Immature natural killer cell (primary cell): Measurements from ENCODE around the gene ADAMTS1. TPM values are rescaled to one million over a fixed set of nuclear protein-coding genes. Genes with fewer than 3 reads are reported as not detected.

ENCODE experiments used
- DNase-seq, 3 donors: peaks; one replicate each; pipeline ENCODE4 v3.0.0; 2022; ENCODE audit warnings: mixed read lengths in 1 of 3
- H3K27ac Mint-ChIP-seq, 6 donors: one replicate each; pipeline ENCODE4 v1.8.0; 2020; ENCODE audit warnings: mixed read lengths in 6 of 6, mild to moderate bottlenecking in 5 of 6, inconsistent platforms in 4 of 6, moderate library complexity in 3 of 6
- H3K27me3 Mint-ChIP-seq, 3 donors: one replicate each; pipeline ENCODE4 v1.8.0; 2020 to 2021; ENCODE audit warnings: low read depth in 3 of 3, mild to moderate bottlenecking in 3 of 3, mixed read lengths in 3 of 3, moderate library complexity in 3 of 3, inconsistent platforms in 1 of 3
- H3K36me3 Mint-ChIP-seq, 3 donors: one replicate each; pipeline ENCODE4 v1.8.0; 2020; ENCODE audit warnings: mixed read lengths in 3 of 3, inconsistent platforms in 2 of 3, mild to moderate bottlenecking in 2 of 3
- H3K4me1 Mint-ChIP-seq, 2 donors: one replicate each; pipeline ENCODE4 v1.8.0; 2020; ENCODE audit warnings: inconsistent platforms in 2 of 2, mild to moderate bottlenecking in 2 of 2, mixed read lengths in 2 of 2, moderate library complexity in 1 of 2
- H3K4me3 Mint-ChIP-seq, 5 donors: one replicate each; pipeline ENCODE4 v1.8.0; 2020; ENCODE audit warnings: mild to moderate bottlenecking in 5 of 5, mixed read lengths in 5 of 5, inconsistent platforms in 3 of 5, moderate library complexity in 3 of 5
- H3K9me3 Mint-ChIP-seq, 6 donors: one replicate each; pipeline ENCODE4 v1.8.0; 2020; ENCODE audit warnings: mild to moderate bottlenecking in 6 of 6, mixed read lengths in 6 of 6, inconsistent platforms in 4 of 6, moderate library complexity in 3 of 6
- polyA plus RNA-seq, 3 donors: library from polyadenylated mRNA; unstranded; fragments of 300-500 nt; fragmentation: Illumina TruSeq; gene quantifications; one replicate each; pipeline ENCODE4 v1.2.3, GENCODE V29; 2021

Gene ADAMTS1
- polyA plus RNA-seq, 3 donors from 2014 or later: 8.7 to 34.2 (median 23.9) TPM

DNA sequence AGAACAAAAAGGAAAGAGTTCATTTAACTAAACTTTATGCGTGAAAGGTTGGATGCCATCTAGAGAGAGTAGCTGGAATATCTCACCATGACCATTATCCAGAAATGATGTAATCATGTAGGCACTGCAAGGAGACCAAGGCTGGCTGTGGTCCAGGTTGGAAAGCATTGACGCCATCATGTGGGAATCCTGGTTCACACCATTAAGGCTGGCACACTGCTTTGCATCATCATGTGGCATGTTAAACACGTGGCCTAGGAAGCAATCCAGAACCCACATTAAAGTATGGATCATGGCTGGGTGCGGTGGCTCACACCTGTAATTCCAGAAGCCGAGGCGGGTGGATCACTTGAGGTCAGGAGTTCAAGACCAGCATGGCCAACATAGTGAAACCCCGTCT lies 4.3 kb downstream of the ADAMTS1 start:
- Mint-ChIP-seq H3K27me3 (peaks cover 13 to 23% (median 17%) of the 10 kb centered on the region in 3 donors), H3K36me3 (peaks cover 47 to 67% (median 57%) of the 10 kb centered on the region in 3 donors), H3K9me3 (peaks cover 0 to 3% (median 0%) of the 10 kb centered on the region in 6 donors), H3K4me1 (peaks cover 75% of the 10 kb centered on the region in 2 donors), H3K4me3 (peak overlapping the region; percentile 84 to 98 (median 89)), H3K27ac (peak overlapping the region; percentile 75 to 97 (median 92))
- DNase-seq: no peak

DNA sequence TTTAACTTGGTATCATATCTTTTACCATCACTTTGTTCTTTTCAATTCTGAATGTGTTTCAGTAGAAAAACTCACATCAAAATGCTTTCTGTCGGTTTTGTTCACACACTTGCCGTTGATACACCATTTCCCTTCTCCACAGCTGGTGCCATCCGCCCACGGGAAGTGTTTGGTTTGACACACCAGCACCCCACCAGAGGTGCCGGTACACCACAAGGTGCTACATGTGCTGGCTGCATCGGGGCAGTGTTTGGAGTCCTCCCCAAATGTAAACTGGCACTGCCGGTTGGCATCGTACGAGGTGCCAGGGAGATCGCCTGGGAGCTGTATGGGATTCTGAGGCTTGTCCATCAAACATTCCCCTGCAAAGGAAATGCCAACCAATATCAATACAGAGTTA lies 5.0 kb downstream of the ADAMTS1 start:
- Mint-ChIP-seq H3K4me3 (peak overlapping the region; percentile 84 to 98 (median 89)), H3K9me3 (peaks cover 0 to 3% (median 0%) of the 10 kb centered on the region in 6 donors), H3K27ac (peak overlapping the region; percentile 75 to 97 (median 92)), H3K27me3 (peaks cover 8 to 16% (median 15%) of the 10 kb centered on the region in 3 donors), H3K4me1 (peaks cover 77% of the 10 kb centered on the region in 2 donors), H3K36me3 (peaks cover 47 to 67% (median 60%) of the 10 kb centered on the region in 3 donors)
- DNase-seq: peak; percentile 78 to 79 (median 79)

DNA sequence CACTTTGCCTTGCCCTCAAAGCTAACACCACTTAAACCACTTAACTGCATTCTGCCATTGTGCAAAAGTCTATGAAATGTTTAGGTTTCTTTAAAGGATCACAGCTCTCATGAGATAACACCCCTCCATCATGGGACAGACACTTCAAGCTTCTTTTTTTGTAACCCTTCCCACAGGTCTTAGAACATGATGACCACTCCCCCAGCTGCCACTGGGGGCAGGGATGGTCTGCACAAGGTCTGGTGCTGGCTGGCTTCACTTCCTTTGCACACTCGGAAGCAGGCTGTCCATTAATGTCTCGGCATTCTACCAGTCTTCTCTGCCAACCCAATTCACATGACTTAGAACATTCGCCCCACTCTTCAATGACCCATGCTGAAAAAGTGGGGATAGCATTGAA lies 7.7 kb downstream of the ADAMTS1 start:
- peaks cover 43 to 58% (median 53%) of the 10 kb centered on the region in 3 donors for H3K36me3 Mint-ChIP-seq
- peaks cover 0 to 3% (median 0%) of the 10 kb centered on the region in 6 donors for H3K9me3 Mint-ChIP-seq
- H3K4me1 Mint-ChIP-seq: peaks cover 91 to 92% of the 10 kb centered on the region in 2 donors
- H3K27me3 Mint-ChIP-seq: peaks cover 2 to 9% (median 4%) of the 10 kb centered on the region in 3 donors
- no peak for DNase-seq
- peak overlapping the region; percentile 16 to 83 (median 56) for H3K4me3 Mint-ChIP-seq
- H3K27ac Mint-ChIP-seq: peak overlapping the region in 4 of 6 donors; percentile 29 to 81 (median 55)

DNA sequence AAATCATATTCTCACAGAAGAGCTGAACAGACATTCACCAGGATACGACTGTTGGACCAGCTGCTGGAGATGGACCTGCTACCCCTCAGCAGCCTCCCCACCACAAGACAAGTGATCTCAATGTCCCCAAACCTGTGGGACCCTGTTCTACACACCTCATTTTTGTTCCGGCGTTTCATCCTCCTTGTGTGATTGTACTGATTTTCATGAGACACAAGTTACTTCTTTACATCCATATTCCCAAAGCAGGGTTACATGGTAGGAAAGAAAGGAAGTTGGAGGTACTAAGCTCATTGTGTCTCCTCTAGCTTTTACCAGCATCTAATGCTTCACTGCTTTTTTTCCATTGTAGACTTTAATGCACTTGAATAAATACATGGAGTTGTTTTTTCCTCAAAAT lies 8.7 kb downstream of the ADAMTS1 start:
- Mint-ChIP-seq H3K27me3 (peaks cover 4 to 9% (median 4%) of the 10 kb centered on the region in 3 donors), H3K4me1 (peaks cover 91 to 92% of the 10 kb centered on the region in 2 donors), H3K36me3 (peaks cover 35 to 51% (median 43%) of the 10 kb centered on the region in 3 donors), H3K9me3 (no peaks in the 10 kb centered on the region), H3K4me3 (peak overlapping the region in 2 of 5 donors; percentile 22 to 83), H3K27ac (peak overlapping the region in 2 of 6 donors; percentile 28 to 39)
- no peak for DNase-seq

DNA sequence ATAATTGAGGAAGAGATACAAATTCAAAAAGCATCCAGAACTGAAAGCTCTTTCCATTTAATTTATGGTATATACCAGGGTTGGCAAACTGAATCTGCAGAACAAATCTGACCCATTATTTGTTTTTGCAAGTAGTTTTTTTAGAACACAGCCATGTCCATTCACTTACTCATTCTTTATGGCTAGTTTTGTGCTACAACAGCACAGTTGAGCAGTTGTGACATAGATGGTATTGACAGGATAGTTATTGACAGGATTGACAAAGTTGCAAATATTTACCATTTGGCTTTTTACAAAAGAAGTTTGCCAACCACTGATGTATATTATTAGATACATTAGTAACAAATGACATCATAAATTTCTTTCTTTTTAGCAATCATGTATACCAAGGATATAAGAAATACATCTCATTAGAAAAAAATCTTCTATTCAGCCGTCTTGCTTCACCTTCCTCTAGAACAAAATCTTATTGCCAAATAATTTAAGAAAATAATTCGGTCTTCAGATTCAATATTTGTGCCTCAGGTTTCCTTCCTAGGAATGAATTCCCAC lies 9.4 kb downstream of the ADAMTS1 start:
- Mint-ChIP-seq H3K27ac (peak overlapping the region in 2 of 6 donors; percentile 41 to 43), H3K4me3 (peak overlapping the region in 1 of 5 donors; percentile 39), H3K9me3 (no peaks in the 10 kb centered on the region), H3K27me3 (peaks cover 4 to 9% (median 4%) of the 10 kb centered on the region in 3 donors), H3K4me1 (peaks cover 95% of the 10 kb centered on the region in 2 donors), H3K36me3 (peaks cover 33 to 49% (median 40%) of the 10 kb centered on the region in 3 donors)
- DNase-seq: no peak

DNA sequence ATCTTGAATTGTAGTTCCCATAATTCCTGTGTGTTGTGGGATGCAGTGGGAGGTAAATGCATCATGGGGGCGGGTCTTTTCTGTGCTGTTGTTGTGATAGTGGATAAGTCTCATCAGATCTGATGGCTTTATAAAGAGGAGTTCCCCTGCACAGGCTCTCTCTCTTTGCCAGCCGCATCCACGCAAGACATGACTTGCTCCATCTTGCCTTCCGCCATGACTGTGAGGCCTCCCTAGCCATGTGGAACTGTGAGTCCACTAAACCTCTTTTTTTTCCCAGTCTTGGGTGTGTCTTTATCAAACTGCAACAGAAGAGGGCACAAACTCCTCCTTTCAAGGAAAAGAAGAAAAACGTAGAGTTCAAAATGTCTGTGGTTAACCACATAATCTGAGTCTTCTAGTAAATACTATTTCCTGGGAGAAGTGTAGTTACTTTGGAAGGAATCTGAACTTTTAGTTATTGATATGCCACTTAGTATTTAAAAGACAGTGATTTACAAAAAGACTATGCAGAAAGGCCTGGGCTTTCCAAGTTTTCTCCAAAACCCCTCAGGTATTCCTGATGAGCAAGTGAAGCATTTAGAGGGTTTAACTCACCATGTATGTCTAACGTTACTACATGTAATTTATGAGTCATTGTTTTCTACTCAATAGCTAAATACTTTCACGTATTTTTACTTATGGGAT lies 10.0 kb downstream of the ADAMTS1 start:
- H3K4me3 Mint-ChIP-seq: peak overlapping the region in 4 of 5 donors; percentile 4 to 40 (median 35)
- peaks cover 3 to 6% (median 4%) of the 10 kb centered on the region in 3 donors for H3K27me3 Mint-ChIP-seq
- no peak for DNase-seq
- no peaks in the 10 kb centered on the region for H3K9me3 Mint-ChIP-seq
- H3K27ac Mint-ChIP-seq: peak overlapping the region; percentile 31 to 93 (median 69)
- peaks cover 89% of the 10 kb centered on the region in 2 donors for H3K4me1 Mint-ChIP-seq
- H3K36me3 Mint-ChIP-seq: peaks cover 27 to 43% (median 33%) of the 10 kb centered on the region in 3 donors

DNA sequence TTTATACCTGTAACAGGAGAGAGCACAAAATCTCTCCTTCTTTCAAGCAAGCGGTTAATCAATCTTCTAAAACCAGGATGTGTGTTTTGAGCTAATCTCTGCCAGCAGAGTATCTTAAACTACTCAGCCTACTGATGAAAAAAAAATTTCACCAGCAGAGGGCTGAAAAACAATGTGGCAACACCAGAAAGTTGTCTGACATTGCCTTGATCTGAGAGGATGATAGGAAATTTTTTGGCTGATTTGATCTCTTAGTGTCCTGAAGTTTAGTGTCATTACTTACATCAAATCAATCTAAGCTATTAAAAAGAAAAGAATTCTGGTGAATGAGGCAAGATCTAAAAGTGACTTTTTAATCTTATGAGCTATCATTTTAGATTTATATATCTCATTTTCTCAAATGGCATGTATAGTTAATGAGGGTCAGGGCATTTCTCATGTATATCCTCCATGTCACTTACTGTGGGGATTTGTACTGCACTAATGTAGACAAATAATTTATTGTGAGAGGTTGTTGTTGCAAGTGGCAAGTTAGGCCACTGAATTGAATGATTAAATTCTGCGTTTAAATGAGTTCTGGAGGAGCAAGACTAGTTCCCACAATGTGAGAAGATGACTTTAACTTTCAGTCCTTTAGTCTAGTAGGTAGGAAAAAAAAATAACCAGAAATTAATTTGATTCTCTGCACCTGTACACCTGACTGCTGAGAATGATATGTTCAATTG lies 10.9 kb downstream of the ADAMTS1 start:
- peak overlapping the region; percentile 71 to 93 (median 83) for H3K27ac Mint-ChIP-seq
- peak overlapping the region; percentile 60 to 84 (median 77) for H3K4me3 Mint-ChIP-seq
- peaks cover 0 to 5% (median 3%) of the 10 kb centered on the region in 3 donors for H3K27me3 Mint-ChIP-seq
- H3K36me3 Mint-ChIP-seq: peaks cover 21 to 34% (median 26%) of the 10 kb centered on the region in 3 donors
- H3K4me1 Mint-ChIP-seq: peaks cover 80 to 81% of the 10 kb centered on the region in 2 donors
- DNase-seq: peak in 1 of 3 donors; percentile 44
- H3K9me3 Mint-ChIP-seq: no peaks in the 10 kb centered on the region

DNA sequence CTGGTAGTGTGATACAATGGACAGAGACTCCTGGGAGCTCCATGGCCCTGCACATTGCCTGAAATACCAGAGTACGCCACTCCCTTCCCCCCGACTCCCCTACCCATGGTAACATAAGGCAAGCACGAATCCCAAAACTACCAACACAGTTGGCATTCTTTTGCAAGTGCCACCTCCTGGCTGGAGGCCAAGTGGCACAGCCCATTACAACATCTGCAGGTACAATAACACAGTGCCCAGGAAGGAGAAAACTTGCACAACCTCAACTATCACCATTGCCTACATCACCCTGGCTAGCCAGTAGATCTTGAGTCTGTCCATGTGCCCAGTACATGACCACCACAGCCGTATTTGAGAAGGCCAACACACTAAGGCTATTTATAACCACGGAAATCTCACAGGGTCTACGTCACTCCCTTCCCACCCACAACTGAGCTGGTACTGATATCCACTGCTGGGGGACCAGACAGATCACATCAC lies 11.7 kb downstream of the ADAMTS1 start:
- Mint-ChIP-seq H3K4me3 (peak overlapping the region; percentile 60 to 84 (median 77)), H3K36me3 (peaks cover 13 to 26% (median 18%) of the 10 kb centered on the region in 3 donors), H3K4me1 (peaks cover 72% of the 10 kb centered on the region in 2 donors), H3K27me3 (peaks cover 0 to 5% (median 3%) of the 10 kb centered on the region in 3 donors), H3K27ac (peak overlapping the region; percentile 71 to 93 (median 83)), H3K9me3 (no peaks in the 10 kb centered on the region)
- DNase-seq: peak in 2 of 3 donors; percentile 33 to 44

DNA sequence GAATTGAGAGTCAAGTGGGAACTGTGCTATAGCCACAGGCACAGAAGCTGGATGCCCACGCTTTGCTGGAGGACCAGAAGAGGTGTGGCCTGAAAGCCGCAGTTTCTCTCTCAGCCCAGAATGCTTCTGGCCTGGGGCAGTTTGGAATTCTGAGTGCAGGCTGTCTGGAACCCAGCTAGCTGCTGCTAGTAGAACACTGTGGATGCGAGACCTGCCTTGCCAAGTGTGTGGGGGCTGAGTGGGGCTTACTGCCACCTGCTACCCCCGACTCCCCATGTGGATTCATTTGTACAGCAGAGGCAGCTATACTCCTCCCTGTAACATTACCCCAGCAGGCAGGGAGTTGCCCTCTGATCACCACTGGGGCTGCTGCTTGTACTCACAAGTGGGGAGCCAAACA lies 12.2 kb downstream of the ADAMTS1 start:
- Mint-ChIP-seq H3K9me3 (no peaks in the 10 kb centered on the region), H3K4me1 (peaks cover 69% of the 10 kb centered on the region in 2 donors), H3K36me3 (peaks cover 8 to 21% (median 14%) of the 10 kb centered on the region in 3 donors), H3K27ac (peak overlapping the region; percentile 76 to 93 (median 86)), H3K27me3 (peaks cover 0 to 5% (median 3%) of the 10 kb centered on the region in 3 donors), H3K4me3 (peak overlapping the region; percentile 74 to 84 (median 79))
- no peak for DNase-seq

DNA sequence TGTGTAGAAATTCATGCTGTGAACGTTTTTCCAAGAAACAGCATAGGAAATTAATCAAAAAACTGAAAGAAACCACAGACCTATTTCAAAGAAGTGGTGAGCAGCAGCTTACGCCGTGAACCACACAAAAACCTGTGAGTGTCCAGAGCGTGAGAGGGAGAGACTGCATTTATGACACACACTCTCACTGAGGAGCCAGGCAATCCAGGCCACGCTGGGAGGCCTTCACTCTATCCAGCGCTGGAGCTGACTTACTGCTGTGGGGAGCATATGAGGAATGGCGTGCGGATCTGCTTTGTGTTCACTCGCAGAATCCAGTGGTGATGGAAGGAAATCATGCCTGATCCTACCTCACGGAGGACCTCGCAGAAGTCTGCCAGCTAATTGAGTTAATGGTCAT lies 12.7 kb downstream of the ADAMTS1 start:
- Mint-ChIP-seq H3K9me3 (no peaks in the 10 kb centered on the region), H3K4me3 (peak overlapping the region; percentile 74 to 84 (median 79)), H3K36me3 (peaks cover 7 to 20% (median 12%) of the 10 kb centered on the region in 3 donors), H3K4me1 (peaks cover 66 to 69% of the 10 kb centered on the region in 2 donors), H3K27me3 (peaks cover 0 to 5% (median 3%) of the 10 kb centered on the region in 3 donors), H3K27ac (peak overlapping the region; percentile 76 to 93 (median 86))
- DNase-seq: no peak

DNA sequence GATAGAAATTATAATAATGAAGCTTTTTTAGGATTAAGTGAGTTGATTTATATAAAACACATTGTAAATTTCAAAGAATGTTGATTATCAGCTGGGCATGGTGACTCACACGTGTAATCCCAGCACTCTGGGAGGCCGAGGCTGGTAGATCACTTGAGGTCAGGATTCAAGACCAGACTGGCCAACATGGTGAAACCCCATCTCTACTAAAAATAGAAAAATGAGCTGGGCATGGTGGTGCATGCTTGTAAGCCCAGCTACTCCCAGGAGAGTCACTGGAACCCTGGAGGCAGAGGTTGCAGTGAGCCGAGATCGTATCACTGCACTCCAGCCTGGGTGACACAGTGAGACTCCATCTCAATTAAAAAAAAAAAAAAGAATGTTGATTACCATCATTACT lies 18.4 kb downstream of the ADAMTS1 start:
- H3K4me1 Mint-ChIP-seq: peaks cover 21 to 38% of the 10 kb centered on the region in 2 donors
- H3K4me3 Mint-ChIP-seq: no peak overlapping the region
- H3K27ac Mint-ChIP-seq: no peak overlapping the region
- peaks cover 0 to 15% (median 0%) of the 10 kb centered on the region in 6 donors for H3K9me3 Mint-ChIP-seq
- peaks cover 0 to 3% (median 0%) of the 10 kb centered on the region in 3 donors for H3K27me3 Mint-ChIP-seq
- H3K36me3 Mint-ChIP-seq: peaks cover 0 to 4% (median 0%) of the 10 kb centered on the region in 3 donors
- no peak for DNase-seq

DNA sequence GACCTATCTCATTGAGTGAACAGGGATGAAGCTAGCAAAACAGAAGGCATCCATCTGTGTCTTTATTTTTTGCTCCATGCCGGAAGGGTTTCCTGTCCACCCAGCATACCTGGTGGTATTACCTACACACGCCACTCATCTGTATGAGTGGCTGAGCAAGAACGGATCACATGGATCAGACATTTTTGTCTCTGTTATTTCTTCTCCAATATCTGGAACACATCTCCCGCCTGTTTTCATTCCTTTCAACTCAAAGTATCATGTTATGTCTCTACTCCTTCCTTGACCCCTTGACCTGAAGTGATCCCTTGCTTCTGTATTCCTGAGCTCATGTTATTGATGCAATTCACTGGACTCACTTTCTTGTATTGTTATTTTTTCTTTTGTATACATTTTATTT lies 24.7 kb downstream of the ADAMTS1 start:
- H3K4me1 Mint-ChIP-seq: peaks cover 0 to 5% of the 10 kb centered on the region in 2 donors
- H3K27ac Mint-ChIP-seq: no peak overlapping the region
- DNase-seq: no peak
- no peaks in the 10 kb centered on the region for H3K36me3 Mint-ChIP-seq
- no peak overlapping the region for H3K4me3 Mint-ChIP-seq
- peaks cover 0 to 12% (median 0%) of the 10 kb centered on the region in 6 donors for H3K9me3 Mint-ChIP-seq
- peaks cover 1 to 3% (median 2%) of the 10 kb centered on the region in 3 donors for H3K27me3 Mint-ChIP-seq

DNA sequence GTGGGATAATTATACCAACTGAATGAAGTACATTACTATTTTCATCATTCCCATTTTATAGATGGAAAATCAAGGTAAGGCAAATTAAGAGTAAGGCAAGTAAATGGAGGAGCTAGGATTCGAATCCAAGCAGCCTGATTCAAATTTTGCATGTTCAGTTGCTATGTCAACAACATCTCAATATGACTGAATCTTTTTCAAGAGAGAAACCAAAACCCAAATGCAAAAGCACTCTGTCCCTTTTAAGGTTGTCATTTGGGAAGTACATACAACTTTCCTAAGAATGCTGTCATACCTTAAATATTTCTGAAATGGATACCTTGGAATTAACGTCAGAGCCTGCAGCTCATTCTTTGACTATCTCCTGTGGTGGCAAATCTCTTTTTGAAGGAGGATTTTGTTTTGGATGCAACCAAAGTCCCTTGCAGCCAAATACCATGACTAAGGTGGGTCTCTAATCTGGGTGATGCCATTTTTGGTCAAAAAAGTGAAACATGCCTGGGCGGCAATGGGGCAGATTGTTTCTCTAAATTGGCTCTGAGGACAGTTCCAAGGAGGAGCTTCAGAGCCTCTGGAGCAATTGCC lies 25.4 kb downstream of the ADAMTS1 start:
- H3K4me3 Mint-ChIP-seq: no peak overlapping the region

More for the DNA sequence above, 25.4 kb downstream of the ADAMTS1 start:
- peaks cover 1 to 3% (median 2%) of the 10 kb centered on the region in 3 donors for H3K27me3 Mint-ChIP-seq
- DNase-seq: no peak
- no peaks in the 10 kb centered on the region for H3K36me3 Mint-ChIP-seq
- no peaks in the 10 kb centered on the region for H3K4me1 Mint-ChIP-seq
- H3K9me3 Mint-ChIP-seq: peaks cover 0 to 6% (median 0%) of the 10 kb centered on the region in 6 donors
- H3K27ac Mint-ChIP-seq: no peak overlapping the region
